Parathyroid adenoma (tissue), 2 donors: Measurements from ENCODE around the gene GLOD4.

ENCODE experiments used
- H2AFZ ChIP-seq: fragments of 300-600 bp; sonication (generic); one replicate; pipeline ENCODE4 v1.7.0; 2017; ENCODE audit warnings: antibody characterized with exemption, mild to moderate bottlenecking
- H3K27ac ChIP-seq: fragments of 300-600 bp; sonication (generic); one replicate; pipeline ENCODE4 v1.7.0; 2017
- H3K27me3 ChIP-seq: fragments of 300-600 bp; sonication (generic); one replicate; pipeline ENCODE4 v1.7.0; 2017; ENCODE audit warnings: low read length; ENCODE audit not compliant: control insufficient read depth, insufficient read depth
- H3K36me3 ChIP-seq: fragments of 300-600 bp; sonication (generic); one replicate; pipeline ENCODE4 v1.7.0; 2017; ENCODE audit warnings: low read length; ENCODE audit not compliant: control insufficient read depth, insufficient read depth
- H3K4me1 ChIP-seq: fragments of 300-600 bp; sonication (generic); one replicate; pipeline ENCODE4 v1.7.0; 2017; ENCODE audit warnings: control low read depth
- H3K4me2 ChIP-seq: fragments of 300-600 bp; sonication (generic); one replicate; pipeline ENCODE4 v1.7.0; 2017; ENCODE audit warnings: low read length
- H3K4me3 ChIP-seq: fragments of 300-600 bp; sonication (generic); one replicate; pipeline ENCODE4 v1.7.0; 2017; ENCODE audit warnings: low read depth, low read length
- H3K79me2 ChIP-seq: fragments of 300-600 bp; sonication (generic); one replicate; pipeline ENCODE4 v1.7.0; 2017; ENCODE audit warnings: control low read depth
- H3K9ac ChIP-seq: fragments of 300-600 bp; sonication (generic); one replicate; pipeline ENCODE4 v1.7.0; 2017; ENCODE audit warnings: mild to moderate bottlenecking
- H3K9me3 ChIP-seq: fragments of 300-600 bp; sonication (generic); one replicate; pipeline ENCODE4 v1.7.0; 2017; ENCODE audit warnings: low read length; ENCODE audit not compliant: control insufficient read depth
- TF ChIP-seq, protein P1 (sequence below): fragments of 300-600 bp; sonication (generic); IDR thresholded peaks from one replicate; pipeline ENCODE4 v1.7.0; 2017; ENCODE audit warnings: antibody characterized with exemption, mild to moderate bottlenecking
- donor health status: primary hyperparathyroidism.

GLOD4 gene

DNA sequence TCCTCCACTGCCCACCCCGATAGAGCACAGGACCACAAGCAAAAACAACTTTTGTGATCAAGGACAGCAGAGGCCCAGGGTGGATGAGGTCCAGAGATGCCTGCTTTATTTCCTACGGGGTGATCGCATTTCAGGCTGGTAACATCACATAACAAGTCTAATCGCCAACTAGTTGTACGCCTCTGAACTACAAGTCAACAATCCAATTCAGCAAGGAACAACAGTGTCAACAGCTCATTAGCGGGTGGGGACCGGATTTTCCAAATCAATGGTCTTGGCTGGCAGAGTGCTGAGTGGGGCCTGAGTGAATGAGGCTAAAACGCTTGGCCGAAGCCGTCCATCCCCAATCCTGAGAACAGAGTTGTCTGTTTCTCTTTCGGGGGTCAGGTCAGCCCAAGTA is 17.2 kb upstream of the GLOD4 start:
- no peak overlapping the region for H3K4me3 ChIP-seq
- H3K9ac ChIP-seq: no peak overlapping the region
- TF ChIP-seq, protein P1, sequence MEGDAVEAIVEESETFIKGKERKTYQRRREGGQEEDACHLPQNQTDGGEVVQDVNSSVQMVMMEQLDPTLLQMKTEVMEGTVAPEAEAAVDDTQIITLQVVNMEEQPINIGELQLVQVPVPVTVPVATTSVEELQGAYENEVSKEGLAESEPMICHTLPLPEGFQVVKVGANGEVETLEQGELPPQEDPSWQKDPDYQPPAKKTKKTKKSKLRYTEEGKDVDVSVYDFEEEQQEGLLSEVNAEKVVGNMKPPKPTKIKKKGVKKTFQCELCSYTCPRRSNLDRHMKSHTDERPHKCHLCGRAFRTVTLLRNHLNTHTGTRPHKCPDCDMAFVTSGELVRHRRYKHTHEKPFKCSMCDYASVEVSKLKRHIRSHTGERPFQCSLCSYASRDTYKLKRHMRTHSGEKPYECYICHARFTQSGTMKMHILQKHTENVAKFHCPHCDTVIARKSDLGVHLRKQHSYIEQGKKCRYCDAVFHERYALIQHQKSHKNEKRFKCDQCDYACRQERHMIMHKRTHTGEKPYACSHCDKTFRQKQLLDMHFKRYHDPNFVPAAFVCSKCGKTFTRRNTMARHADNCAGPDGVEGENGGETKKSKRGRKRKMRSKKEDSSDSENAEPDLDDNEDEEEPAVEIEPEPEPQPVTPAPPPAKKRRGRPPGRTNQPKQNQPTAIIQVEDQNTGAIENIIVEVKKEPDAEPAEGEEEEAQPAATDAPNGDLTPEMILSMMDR: no peak
- no peaks in the 10 kb centered on the region for H3K9me3 ChIP-seq
- H3K27ac ChIP-seq: no peak overlapping the region
- H2AFZ ChIP-seq: no peak overlapping the region
- H3K36me3 ChIP-seq: no peaks in the 10 kb centered on the region
- peaks cover 3% of the 10 kb centered on the region for H3K4me1 ChIP-seq
- no peaks in the 10 kb centered on the region for H3K79me2 ChIP-seq
- H3K27me3 ChIP-seq: no peaks in the 10 kb centered on the region
- H3K4me2 ChIP-seq: no peak overlapping the region

DNA sequence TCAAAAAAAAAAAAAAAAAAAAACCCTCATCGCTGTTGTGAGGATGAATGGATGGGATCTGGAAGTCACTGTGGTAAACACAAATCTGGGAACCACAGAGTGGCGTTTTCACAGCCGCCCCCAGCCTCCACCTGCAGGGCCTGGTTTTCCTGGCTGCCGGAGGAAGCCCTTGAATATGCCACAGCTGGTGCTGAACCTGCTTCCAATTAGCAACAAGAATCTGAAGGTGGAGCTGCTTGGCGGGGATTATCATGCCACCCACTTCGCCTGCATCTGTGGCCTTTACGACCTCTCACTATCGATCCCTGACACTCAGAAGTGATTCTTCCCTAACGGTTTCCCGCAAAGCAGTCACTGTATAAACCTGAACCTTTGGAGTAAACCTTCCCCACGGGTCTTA is 16.2 kb upstream of the GLOD4 start:
- no peak overlapping the region for H3K4me2 ChIP-seq
- no peak overlapping the region for H2AFZ ChIP-seq
- no peaks in the 10 kb centered on the region for H3K36me3 ChIP-seq
- H3K9ac ChIP-seq: no peak overlapping the region
- H3K4me3 ChIP-seq: no peak overlapping the region
- H3K27ac ChIP-seq: no peak overlapping the region
- no peaks in the 10 kb centered on the region for H3K9me3 ChIP-seq
- TF ChIP-seq, protein P1: no peak
- H3K4me1 ChIP-seq: peaks cover 3% of the 10 kb centered on the region
- H3K79me2 ChIP-seq: no peaks in the 10 kb centered on the region
- no peaks in the 10 kb centered on the region for H3K27me3 ChIP-seq

DNA sequence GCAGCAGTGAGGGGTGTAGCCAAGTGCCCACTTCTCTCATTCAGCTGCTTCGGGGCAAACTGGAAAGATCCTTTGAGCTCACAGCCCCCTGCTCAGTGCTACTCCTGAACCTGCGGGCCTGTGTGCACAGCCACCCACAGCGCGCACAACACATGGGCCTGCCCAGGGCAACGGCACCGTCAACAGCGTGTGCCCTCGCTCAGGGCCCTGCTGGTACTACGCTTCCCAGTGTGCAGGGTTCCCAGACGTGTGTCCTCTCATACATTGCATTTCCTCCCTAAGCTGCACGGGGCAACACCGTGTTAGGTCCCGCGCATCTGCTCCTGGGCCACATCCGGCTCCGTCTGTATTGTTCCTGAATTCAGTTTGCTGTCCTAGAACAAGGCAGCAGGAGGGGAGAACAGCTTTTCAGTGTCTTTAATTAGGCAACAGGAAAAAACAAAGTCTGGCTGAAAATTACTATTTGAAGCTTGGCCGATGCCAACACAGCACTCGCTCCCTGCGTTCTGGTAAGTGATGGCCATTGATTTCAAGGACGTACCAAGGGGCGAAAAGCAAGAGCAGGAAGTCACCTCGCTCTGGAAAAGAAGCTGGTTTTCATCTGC is 15.3 kb upstream of the GLOD4 start:
- no peaks in the 10 kb centered on the region for H3K36me3 ChIP-seq
- H2AFZ ChIP-seq: no peak overlapping the region
- H3K9me3 ChIP-seq: no peaks in the 10 kb centered on the region
- no peaks in the 10 kb centered on the region for H3K79me2 ChIP-seq
- no peak overlapping the region for H3K4me3 ChIP-seq
- peaks cover 3% of the 10 kb centered on the region for H3K4me1 ChIP-seq
- TF ChIP-seq, protein P1: no peak
- H3K4me2 ChIP-seq: no peak overlapping the region
- no peak overlapping the region for H3K27ac ChIP-seq
- no peaks in the 10 kb centered on the region for H3K27me3 ChIP-seq
- H3K9ac ChIP-seq: no peak overlapping the region

DNA sequence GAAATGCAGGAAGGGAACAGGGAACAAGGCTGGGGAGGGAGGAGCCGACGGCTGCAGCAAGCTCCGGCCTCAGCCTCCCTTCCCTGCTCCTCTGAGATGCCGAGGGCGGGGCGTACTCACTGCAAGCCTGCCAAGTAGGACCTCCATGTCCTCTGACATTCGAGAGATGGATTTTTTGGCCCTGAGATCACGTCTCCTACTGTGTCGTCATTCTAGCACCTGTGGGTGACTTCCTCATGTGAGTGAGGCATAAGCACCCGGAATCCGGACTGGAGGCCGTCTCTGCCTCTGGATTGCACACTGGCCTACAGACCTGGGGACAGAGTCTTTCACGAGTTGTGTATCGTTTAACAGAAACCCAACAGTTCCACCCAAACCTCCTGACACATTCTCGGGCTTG is 14.5 kb upstream of the GLOD4 start:
- no peak overlapping the region for H2AFZ ChIP-seq
- no peaks in the 10 kb centered on the region for H3K79me2 ChIP-seq
- no peaks in the 10 kb centered on the region for H3K27me3 ChIP-seq
- TF ChIP-seq, protein P1: no peak
- no peak overlapping the region for H3K4me3 ChIP-seq
- H3K9ac ChIP-seq: no peak overlapping the region
- H3K9me3 ChIP-seq: no peaks in the 10 kb centered on the region
- H3K27ac ChIP-seq: no peak overlapping the region
- H3K36me3 ChIP-seq: no peaks in the 10 kb centered on the region
- H3K4me2 ChIP-seq: no peak overlapping the region
- peaks cover 3% of the 10 kb centered on the region for H3K4me1 ChIP-seq

DNA sequence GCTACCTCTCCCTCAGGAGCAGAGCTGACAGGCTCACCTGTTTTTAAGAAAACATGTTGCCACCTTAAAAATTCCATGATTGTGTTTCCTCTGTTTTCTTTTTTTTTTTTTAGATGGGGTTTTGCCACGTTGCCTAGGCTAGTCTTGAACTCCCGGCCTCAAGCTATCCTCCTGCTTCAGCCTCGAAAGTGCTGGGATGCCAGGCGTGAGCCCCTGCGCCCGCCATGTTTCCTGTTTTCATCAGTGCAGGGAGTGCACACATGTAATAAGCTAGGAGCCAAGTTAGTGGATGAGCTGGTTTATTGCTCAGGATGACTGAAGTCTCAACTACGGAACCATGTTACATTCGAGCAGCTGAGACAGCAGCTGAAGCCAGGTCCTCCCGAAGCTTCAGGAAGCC is 13.6 kb upstream of the GLOD4 start:
- H3K9me3 ChIP-seq: no peaks in the 10 kb centered on the region
- H3K27me3 ChIP-seq: no peaks in the 10 kb centered on the region
- H3K4me2 ChIP-seq: no peak overlapping the region
- H3K79me2 ChIP-seq: no peaks in the 10 kb centered on the region
- no peak overlapping the region for H3K4me3 ChIP-seq
- H3K27ac ChIP-seq: no peak overlapping the region
- H3K9ac ChIP-seq: no peak overlapping the region
- peaks cover 3% of the 10 kb centered on the region for H3K4me1 ChIP-seq
- no peaks in the 10 kb centered on the region for H3K36me3 ChIP-seq
- TF ChIP-seq, protein P1: no peak
- H2AFZ ChIP-seq: no peak overlapping the region
